ENCODE results near the gene PPP1R1C.

Gene PPP1R1C

DNA sequence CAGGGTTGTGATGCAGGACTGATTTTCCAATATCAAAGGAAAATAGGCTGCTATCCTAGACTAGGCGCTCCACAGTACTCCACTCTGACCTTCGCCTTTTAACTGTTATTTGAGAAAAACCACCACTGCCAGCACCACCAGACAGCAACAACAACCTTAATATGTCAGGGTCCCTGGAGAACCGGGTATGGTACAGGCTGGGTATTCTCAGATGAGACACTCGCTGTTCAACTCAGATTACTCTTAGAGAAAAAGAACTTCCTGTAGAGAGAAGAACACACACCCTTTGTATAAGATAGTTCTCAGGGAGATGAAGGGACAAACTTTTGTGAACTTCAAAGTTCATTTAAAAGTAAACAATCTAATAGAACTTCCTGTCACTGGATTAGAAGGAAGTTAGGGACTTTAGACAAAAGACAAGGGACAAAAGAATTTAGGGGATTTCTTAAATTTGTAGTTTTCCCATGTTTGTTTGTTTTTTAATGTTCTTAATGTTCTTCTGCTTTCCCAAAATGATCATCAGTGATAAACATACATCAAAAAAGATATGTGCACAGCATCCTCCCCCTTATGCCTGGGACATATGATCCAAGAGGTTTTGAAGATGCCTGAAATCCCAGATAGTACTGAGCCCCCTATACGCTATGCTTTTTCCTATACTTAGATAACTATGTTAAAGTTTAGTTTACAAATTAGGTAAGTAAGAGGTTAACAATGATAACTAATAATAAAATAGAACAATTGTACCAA lies 41.3 kb upstream of the PPP1R1C start:
- H3K4me3 ChIP-seq (ENCODE audit: insufficient read depth, low read length, poor library complexity, severe bottlenecking), result no peak overlapping the region
- no peak overlapping the region for H3K27ac ChIP-seq (ENCODE audit: low read depth, low read length)
- no peaks in the 10 kb centered on the region for H3K27me3 ChIP-seq (ENCODE audit: low read length)
- TF ChIP-seq CTCF (IDR thresholded peaks at IDR 0.05; ENCODE audit: insufficient read depth, low read length, poor library complexity, severe bottlenecking) (no peak), EZH2phosphoT487 (conservative IDR thresholded peaks at IDR 0.05; ENCODE audit: low read length) (no peak)
- H3K9me3 ChIP-seq (ENCODE audit: insufficient read depth, low read length), result no peaks in the 10 kb centered on the region
- no peak overlapping the region for H2AFZ ChIP-seq (ENCODE audit: low read depth, low read length, severe bottlenecking)
- H3K9me2 ChIP-seq (replicated peaks; ENCODE audit: insufficient read depth, low read length), result no peaks in the 10 kb centered on the region
- H4K20me1 ChIP-seq (ENCODE audit: low read depth, low read length), result no peaks in the 10 kb centered on the region
- H3K79me2 ChIP-seq (ENCODE audit: insufficient read depth, low read length), result no peaks in the 10 kb centered on the region
- no peaks in the 10 kb centered on the region for H3K36me3 ChIP-seq (ENCODE audit: low read length)
- H3F3A ChIP-seq (ENCODE audit: insufficient read depth), result no peaks in the 10 kb centered on the region
- H3K4me2 ChIP-seq (ENCODE audit: low read depth, low read length, poor library complexity, severe bottlenecking), result no peak overlapping the region
- no peak overlapping the region for H3K9ac ChIP-seq (ENCODE audit: low read length)

GRCh38 chr2:181944914-181945291 lies 40.8 kb upstream of the PPP1R1C start:
- no peak overlapping the region for H3K9ac ChIP-seq (ENCODE audit: low read length)
- no peak for TF ChIP-seq CTCF (IDR thresholded peaks at IDR 0.05; ENCODE audit: insufficient read depth, low read length, poor library complexity, severe bottlenecking)
- no peak for TF ChIP-seq EZH2phosphoT487 (conservative IDR thresholded peaks at IDR 0.05; ENCODE audit: low read length)
- H3K27ac ChIP-seq (ENCODE audit: low read depth, low read length), result no peak overlapping the region
- H3K9me3 ChIP-seq (ENCODE audit: insufficient read depth, low read length), result no peaks in the 10 kb centered on the region
- H3K36me3 ChIP-seq (ENCODE audit: low read length), result no peaks in the 10 kb centered on the region
- no peaks in the 10 kb centered on the region for H3F3A ChIP-seq (ENCODE audit: insufficient read depth)
- no peaks in the 10 kb centered on the region for H3K79me2 ChIP-seq (ENCODE audit: insufficient read depth, low read length)
- H4K20me1 ChIP-seq (ENCODE audit: low read depth, low read length), result no peaks in the 10 kb centered on the region
- H3K4me3 ChIP-seq (ENCODE audit: insufficient read depth, low read length, poor library complexity, severe bottlenecking), result no peak overlapping the region
- H2AFZ ChIP-seq (ENCODE audit: low read depth, low read length, severe bottlenecking), result no peak overlapping the region
- no peak overlapping the region for H3K4me2 ChIP-seq (ENCODE audit: low read depth, low read length, poor library complexity, severe bottlenecking)
- no peaks in the 10 kb centered on the region for H3K9me2 ChIP-seq (replicated peaks; ENCODE audit: insufficient read depth, low read length)
- H3K27me3 ChIP-seq (ENCODE audit: low read length), result no peaks in the 10 kb centered on the region

DNA sequence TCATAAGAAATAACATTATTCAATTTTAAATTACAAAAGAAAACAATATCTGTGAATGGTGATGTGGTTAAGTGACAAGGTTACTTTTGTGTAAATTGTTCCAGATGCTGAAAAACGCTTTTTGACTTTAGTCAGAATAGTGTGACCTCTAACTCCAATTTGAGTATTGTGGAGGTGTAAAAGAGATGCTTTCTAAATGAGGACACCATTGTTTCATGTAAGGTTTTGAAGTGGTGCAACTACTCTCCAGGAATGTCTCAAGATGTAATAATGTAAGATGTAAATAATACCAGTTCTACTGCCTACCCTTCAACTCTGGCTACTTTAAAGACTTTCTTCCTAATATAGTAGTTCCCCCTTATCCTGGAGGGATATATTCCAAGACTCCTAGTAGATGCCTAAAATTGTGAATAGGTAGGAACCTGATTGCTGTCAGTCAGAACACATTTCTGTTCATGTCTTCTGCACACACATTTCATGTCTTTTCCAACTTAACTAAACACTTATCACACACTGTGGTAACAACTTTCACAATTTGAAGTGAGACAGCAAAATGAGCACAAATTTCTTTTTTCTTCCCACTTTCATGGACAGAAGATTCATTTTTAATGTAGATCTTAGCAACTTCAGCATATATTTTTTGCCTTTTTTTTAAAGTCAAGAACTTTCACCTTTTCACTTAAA lies 39.1 kb upstream of the PPP1R1C start:
- TF ChIP-seq CTCF (IDR thresholded peaks at IDR 0.05; ENCODE audit: insufficient read depth, low read length, poor library complexity, severe bottlenecking), result no peak
- TF ChIP-seq EZH2phosphoT487 (conservative IDR thresholded peaks at IDR 0.05; ENCODE audit: low read length), result no peak
- Histone ChIP-seq H3K36me3 (ENCODE audit: low read length) (no peaks in the 10 kb centered on the region), H3K9me3 (ENCODE audit: insufficient read depth, low read length) (no peaks in the 10 kb centered on the region), H3K4me3 (ENCODE audit: insufficient read depth, low read length, poor library complexity, severe bottlenecking) (no peak overlapping the region), H3F3A (ENCODE audit: insufficient read depth) (no peaks in the 10 kb centered on the region), H3K9ac (ENCODE audit: low read length) (no peak overlapping the region), H3K79me2 (ENCODE audit: insufficient read depth, low read length) (no peaks in the 10 kb centered on the region), H3K9me2 (replicated peaks; ENCODE audit: insufficient read depth, low read length) (no peaks in the 10 kb centered on the region), H4K20me1 (ENCODE audit: low read depth, low read length) (no peaks in the 10 kb centered on the region), H2AFZ (ENCODE audit: low read depth, low read length, severe bottlenecking) (no peak overlapping the region), H3K4me2 (ENCODE audit: low read depth, low read length, poor library complexity, severe bottlenecking) (no peak overlapping the region), H3K27me3 (ENCODE audit: low read length) (no peaks in the 10 kb centered on the region), H3K27ac (ENCODE audit: low read depth, low read length) (no peak overlapping the region)
